NCI-H1105 treated with DMSO at 0.1 percent for 48 hours (cell line): ENCODE data around the gene CKAP4.

ENCODE experiments used
- DNase-seq: peaks from one replicate; lab custom pipeline; 2025; lab: John Stamatoyannopoulos, UW

CKAP4 gene

GRCh38 chr12:106274012-106274411 lies 26.2 kb upstream of the CKAP4 start:
- no peak for DNase-seq

DNA sequence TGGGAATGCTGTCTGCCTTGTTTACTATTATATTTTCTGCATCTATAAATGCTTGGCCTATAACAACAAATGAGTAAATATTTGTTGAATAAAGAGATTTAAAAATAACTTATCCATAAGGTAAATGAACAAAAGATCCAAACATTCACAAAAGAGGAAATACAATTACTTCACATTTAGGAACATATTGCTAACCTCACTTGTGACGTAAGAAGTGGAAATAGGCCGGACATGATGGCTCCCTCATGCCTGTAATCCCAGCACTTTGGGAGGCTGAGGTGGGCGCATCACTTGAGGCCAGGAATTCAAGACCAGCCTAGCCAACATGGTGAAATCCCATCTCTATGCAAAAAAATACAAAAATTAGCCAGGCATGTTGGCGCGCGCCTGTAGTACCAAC lies 25.7 kb upstream of the CKAP4 start:
- no peak for DNase-seq

DNA sequence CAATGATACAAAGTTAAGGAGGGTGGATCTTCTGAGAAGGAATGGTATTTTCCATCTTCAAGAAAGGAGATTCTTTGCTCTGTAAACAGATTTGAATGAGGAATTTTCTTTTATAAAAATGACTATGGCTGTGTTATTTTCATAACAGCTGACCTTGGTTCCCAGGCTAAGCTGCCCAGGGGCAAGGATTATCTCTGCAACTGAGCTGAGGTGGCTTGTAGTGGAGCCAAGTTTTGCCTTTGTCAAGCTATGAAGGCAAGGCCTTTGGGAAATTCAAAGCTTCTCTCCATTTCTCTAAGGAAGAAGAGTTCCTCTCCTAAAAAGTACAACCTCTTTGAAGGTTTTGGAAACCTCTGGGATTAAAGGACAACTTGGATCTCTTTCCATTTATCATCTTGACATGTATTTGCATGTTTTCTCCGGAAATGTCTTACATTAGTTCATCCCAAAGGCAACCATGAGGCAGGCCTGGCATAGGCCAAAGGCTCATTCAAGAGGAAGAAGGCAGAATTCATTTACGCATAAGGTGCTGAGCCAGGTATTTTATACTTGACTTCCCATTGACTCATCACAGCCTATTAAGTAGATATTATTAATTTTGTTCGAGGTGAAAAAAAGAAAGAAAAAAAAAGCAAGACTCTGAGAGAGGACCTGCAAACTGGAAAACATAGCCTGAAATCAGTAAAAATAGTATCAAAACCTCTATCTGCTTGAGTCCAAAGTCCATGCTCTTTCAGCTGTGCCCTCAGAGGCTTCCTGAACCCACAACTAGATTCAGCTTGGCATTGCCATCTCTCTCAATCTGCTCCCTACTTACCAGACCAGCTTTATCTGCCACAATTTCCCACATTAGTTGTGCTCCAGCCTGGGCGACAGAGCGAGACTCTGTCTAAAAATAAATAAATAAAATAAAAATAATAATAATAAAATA lies 24.0 kb upstream of the CKAP4 start:
- no peak for DNase-seq

- DNase-seq: no peak
Measured at GRCh38 chr12:106269150-106269771, 21.4 kb upstream of the CKAP4 start.

DNA sequence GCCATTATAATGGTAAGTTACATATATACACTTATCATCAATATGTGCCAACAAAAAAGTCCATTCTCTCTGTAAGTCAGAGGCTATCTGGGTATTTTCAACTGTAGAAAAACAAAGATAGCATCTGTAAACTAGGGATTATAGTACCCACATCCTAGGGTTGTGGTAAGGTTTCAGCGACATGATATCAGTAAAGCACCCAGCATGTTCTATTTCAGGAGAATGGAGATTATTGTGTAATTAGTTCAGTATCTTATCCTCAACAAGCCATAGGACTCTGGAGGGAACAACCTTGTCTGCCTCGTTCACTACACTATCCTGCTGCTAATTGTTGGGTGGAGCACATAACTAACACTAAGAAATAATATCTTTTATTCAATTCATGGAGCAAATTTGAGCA lies 19.7 kb upstream of the CKAP4 start:
- no peak for DNase-seq

- no peak for DNase-seq
Measured at GRCh38 chr12:106265116-106265515, 17.3 kb upstream of the CKAP4 start.

DNA sequence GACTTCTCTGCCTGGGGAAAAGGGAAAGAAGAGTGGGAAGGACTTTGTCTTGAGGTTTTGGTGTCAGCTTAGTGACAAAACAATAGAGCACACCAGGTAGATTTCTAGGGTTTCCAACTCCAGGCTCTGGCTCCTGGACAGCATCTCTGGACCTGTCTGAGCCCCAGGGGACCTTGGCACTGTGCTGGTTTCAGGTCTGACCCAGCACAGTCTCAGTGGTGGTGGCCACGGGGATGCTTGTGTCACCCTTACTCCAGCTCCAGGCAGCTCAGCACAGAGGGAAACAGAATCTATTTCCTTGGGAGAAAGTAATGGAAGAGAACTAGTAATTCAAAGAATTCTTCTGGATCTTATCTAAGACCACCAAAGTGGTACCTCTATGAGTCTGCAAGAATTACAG lies 11.1 kb upstream of the CKAP4 start:
- no peak for DNase-seq

GRCh38 chr12:106258226-106258625 lies 10.4 kb upstream of the CKAP4 start:
- no peak for DNase-seq

GRCh38 chr12:106256524-106256923 lies 8.7 kb upstream of the CKAP4 start:
- DNase-seq: no peak

GRCh38 chr12:106255952-106256351 lies 8.1 kb upstream of the CKAP4 start:
- no peak for DNase-seq

DNA sequence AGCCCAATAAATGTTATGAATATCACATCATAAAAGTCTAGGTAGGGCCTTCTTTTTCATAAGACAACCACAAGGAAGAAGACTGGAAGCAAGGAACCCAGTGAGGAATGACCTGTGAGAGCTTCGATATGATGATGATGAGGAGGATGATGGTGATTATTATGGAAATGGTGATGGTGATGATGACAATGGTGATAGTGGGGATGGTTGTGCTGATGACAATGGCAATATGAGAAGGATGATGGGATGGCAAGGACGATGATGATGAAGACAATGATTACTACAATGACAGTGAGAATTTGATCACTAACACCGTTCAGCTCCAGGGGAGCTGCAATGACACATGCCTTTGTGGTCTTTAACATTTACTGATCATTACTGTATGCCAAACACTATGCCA lies 7.7 kb upstream of the CKAP4 start:
- DNase-seq: no peak

GRCh38 chr12:106254724-106255123 lies 6.9 kb upstream of the CKAP4 start:
- DNase-seq: no peak

- peak; percentile 10 for DNase-seq
Measured at GRCh38 chr12:106251631-106252455, 4.0 kb upstream of the CKAP4 start.

GRCh38 chr12:106249411-106250135 lies 1.8 kb upstream of the CKAP4 start:
- DNase-seq: no peak

DNA sequence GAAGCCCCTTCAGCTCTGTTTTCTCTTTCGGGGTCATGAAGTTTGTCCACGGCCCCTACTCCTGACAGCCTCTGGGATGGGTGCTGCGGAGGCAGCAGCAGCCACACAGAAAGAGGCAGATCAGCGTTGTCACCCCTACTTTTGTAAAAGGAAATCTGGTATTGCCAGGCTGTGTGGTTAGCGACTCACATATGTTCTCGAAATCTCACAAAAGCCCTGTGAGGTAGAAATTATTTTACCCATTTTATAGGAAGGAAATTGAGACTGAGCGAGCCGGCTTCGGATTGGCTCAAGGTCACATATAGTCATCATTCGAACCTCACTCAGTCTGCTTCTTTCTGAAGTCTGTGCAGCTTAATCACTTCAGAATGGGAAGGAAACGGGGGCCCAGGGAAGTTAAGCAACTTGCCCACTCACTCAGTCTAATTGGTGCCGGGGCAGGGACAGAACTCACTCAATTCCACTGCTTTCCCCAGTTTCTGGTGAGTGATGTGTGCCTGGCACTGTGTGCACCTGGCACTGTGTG lies 1.1 kb upstream of the CKAP4 start:
- DNase-seq: no peak

GRCh38 chr12:106248312-106248845 lies 559 bp upstream of the CKAP4 start:
- DNase-seq: peak; percentile 30

DNA sequence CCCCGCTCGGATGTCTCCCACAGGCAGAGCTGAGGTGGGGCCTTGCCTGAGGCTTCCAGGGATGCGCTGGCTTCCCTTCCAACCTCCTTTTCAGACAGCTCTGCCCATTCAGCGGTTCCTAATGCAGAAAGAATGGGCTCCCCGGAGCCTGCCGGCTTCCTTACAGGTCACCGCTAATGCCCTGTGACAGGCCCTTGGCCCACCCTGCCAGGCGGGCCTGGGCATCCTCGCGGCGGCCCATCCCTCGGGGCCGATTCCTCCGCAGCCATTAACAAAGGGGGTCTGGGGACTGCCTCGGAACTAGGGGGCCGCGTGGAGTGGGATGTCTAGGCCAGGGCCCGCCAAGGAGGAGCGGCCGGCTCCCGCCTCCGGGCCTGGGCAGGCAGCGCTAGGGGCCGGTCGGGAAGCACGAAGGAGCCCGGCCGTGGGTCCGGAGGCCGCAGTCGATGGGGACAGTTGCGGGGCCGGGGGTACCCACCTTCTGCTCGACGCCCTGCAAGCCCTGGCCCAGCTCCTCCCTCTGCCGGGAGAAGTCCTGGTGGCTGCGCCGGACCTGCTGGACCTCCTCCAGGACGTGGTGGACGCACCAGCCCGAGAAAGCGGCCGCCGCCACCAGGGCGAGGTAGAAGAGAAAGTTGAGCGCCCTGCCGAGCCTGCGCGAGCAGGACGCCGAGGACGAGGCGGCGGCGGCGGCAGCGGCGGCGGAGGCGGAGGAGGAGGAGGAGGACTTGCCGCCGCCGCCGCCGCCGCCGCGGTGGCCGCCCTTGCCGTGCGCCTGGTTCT lies 738 bp downstream of the CKAP4 start:
- DNase-seq: peak; percentile 45

- DNase-seq: no peak
Measured at GRCh38 chr12:106245767-106246166, 2.1 kb downstream of the CKAP4 start.

- no peak for DNase-seq
Measured at GRCh38 chr12:106243620-106244019, 4.2 kb downstream of the CKAP4 start.

DNA sequence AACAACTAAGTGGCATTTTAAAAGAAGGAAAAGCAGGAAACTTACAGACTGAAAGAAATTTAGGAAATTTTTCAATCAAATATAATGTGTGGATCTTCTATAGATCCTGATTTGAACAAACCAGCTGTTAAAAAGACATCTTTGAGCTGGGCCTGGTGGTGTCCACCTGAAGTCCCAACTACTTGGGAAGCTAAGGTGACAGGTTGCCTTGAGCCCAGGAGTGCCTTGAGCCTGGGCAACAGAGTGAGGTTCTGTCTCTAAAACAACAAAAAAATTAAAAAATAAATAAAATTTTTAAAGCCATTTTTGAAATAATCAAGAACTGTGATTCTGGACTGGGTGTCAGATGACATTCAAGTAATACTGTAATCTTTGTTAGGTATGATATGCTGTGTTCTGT lies 7.0 kb downstream of the CKAP4 start:
- no peak for DNase-seq

GRCh38 chr12:106239951-106240335 lies 7.9 kb downstream of the CKAP4 start:
- no peak for DNase-seq
